Adrenal gland (tissue), 5 donors: ENCODE data around the gene KIF5C.

Experiments used
- POLR2A ChIP-seq, 2 donors: fragments of 450-650 bp; IDR thresholded peaks; one replicate each; pipeline ENCODE4 v1.6.1; 2017; ENCODE audit warnings: antibody characterized with exemption in 2 of 2, mild to moderate bottlenecking in 2 of 2, moderate library complexity in 1 of 2
- TF ChIP-seq, protein P1 (sequence below), 6 experiments: fragments of 450-650 bp in 4 of 6; fragments of 200-600 bp in 2 of 6; sonication (generic) in 1 of 6; IDR thresholded peaks; 1 replicate in 5 of 6; 2 replicates in 1 of 6; pipeline versions ENCODE4 v1.5.1 to v1.8.0; 2016 to 2021; ENCODE audit warnings: antibody characterized with exemption in 6 of 6, mild to moderate bottlenecking in 2 of 6, moderate library complexity in 1 of 6
- donor health status: DM: no; HTN: no; CAD: no.

DNA sequence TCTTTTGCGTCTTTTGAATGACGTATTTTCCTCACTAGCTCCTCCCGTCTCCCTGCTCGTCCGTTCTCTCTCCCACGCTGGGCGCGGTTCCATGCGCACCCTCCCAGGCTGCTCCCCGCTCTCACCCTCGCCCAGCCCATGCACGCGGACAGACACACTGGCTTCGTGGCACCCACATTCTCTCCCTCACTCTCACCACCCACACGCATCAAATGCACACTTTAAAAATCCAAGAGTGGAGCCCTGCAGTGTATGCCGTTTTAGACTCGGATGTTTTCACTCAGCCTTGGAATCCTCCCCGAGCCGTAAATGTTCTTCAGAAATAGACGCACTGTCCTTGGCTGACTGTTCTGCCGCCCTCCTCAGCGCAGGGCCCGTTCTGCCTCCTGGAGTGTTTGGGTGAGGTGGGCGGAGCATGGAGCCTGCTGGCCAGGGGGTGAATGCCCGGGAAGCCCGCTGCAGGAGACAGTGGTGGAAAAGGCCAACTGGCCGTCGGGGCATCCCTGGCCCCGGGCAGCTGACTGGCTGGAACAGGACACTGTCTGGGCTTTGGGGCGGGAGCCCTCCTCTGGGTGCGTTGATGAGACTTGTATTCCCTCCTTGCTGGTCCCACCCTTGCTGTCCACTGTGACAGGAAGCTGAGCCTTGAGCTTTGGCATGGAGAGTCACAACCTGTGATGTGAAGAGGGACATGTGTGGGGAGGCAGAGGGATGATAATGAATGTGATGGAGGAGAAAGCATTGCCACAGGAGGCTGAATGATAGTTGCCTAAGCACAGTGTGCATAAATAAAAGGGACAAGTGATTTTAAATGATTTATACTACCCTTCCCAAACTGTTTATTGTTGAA, 128.1 kb downstream of the KIF5C start:
- TF ChIP-seq, protein P1, sequence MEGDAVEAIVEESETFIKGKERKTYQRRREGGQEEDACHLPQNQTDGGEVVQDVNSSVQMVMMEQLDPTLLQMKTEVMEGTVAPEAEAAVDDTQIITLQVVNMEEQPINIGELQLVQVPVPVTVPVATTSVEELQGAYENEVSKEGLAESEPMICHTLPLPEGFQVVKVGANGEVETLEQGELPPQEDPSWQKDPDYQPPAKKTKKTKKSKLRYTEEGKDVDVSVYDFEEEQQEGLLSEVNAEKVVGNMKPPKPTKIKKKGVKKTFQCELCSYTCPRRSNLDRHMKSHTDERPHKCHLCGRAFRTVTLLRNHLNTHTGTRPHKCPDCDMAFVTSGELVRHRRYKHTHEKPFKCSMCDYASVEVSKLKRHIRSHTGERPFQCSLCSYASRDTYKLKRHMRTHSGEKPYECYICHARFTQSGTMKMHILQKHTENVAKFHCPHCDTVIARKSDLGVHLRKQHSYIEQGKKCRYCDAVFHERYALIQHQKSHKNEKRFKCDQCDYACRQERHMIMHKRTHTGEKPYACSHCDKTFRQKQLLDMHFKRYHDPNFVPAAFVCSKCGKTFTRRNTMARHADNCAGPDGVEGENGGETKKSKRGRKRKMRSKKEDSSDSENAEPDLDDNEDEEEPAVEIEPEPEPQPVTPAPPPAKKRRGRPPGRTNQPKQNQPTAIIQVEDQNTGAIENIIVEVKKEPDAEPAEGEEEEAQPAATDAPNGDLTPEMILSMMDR (IDR thresholded peaks at IDR 0.05), result no peak
- no peak for TF ChIP-seq POLR2A (IDR thresholded peaks at IDR 0.05)
